Small intestine (tissue), 7 donors: Measurements from ENCODE around the gene SDK2. TPM values are rescaled to one million over a fixed set of nuclear protein-coding genes. Genes with fewer than 3 reads are reported as not detected.

Source experiments
- DNase-seq, 2 donors: peaks; one replicate each; pipeline versions ENCODE4 v3.0.0 to v3.0.0-alpha.2; 2013
- FAIRE-seq: peaks from 2 replicates; lab custom pipeline; 2012; peaks lifted over from hg19 to GRCh38; lab: Jason Lieb, UNC
- H3K27ac ChIP-seq, 3 donors: one replicate each; pipeline ENCODE4 v1.5.1; 2013; ENCODE audit warnings: low read length in 2 of 3, mild to moderate bottlenecking in 2 of 3, control low read depth in 1 of 3, inconsistent platforms in 1 of 3, low read depth in 1 of 3, moderate library complexity in 1 of 3
- H3K27me3 ChIP-seq, 3 donors: one replicate each; pipeline ENCODE4 v1.6.1; 2013; ENCODE audit warnings: low read length in 3 of 3, inconsistent platforms in 1 of 3; ENCODE audit not compliant: control insufficient read depth in 3 of 3, insufficient read depth in 3 of 3
- H3K36me3 ChIP-seq, 3 donors: one replicate each; pipeline ENCODE4 v1.6.1; 2013; ENCODE audit warnings: low read length in 3 of 3, inconsistent platforms in 1 of 3, low read depth in 1 of 3, mild to moderate bottlenecking in 1 of 3, moderate library complexity in 1 of 3; ENCODE audit not compliant: control insufficient read depth in 3 of 3, insufficient read depth in 2 of 3
- H3K4me1 ChIP-seq, 3 donors: one replicate each; pipeline ENCODE4 v1.6.1; 2013; ENCODE audit warnings: low read length in 2 of 3, inconsistent platforms in 1 of 3, low read depth in 1 of 3, mild to moderate bottlenecking in 1 of 3, moderate library complexity in 1 of 3; ENCODE audit not compliant: control insufficient read depth in 3 of 3, insufficient read depth in 2 of 3
- H3K4me3 ChIP-seq, 3 donors: one replicate each; pipeline ENCODE4 v1.5.1; 2013; ENCODE audit warnings: low read length in 3 of 3, control low read depth in 1 of 3, inconsistent platforms in 1 of 3, low read depth in 1 of 3, mild to moderate bottlenecking in 1 of 3, moderate library complexity in 1 of 3
- H3K9me3 ChIP-seq, 2 donors: one replicate each; pipeline ENCODE4 v1.6.1; 2013; ENCODE audit warnings: low read depth in 1 of 2, low read length in 1 of 2; ENCODE audit not compliant: control insufficient read depth in 2 of 2, insufficient read depth in 1 of 2
- WGBS, 3 donors: extraction: QIAGEN DNeasy Blood & Tissue Kit; methylation state at CpG; one replicate each; pipeline ENCODE4 v1.1.7; 2013; 5-methylcytosine and 5-hydroxymethylcytosine counted together
- polyA plus RNA-seq, 4 donors: library from polyadenylated mRNA; stranded (reverse) in 3 of 4; unstranded in 1 of 4; fragments of 200-250 nt in 3 of 4; fragments of 120-200 nt in 1 of 4; gene quantifications; one replicate each; pipeline versions ENCODE4 v1.2.1 to v1.2.3, GENCODE V29; 2013
- donor health status: healthy with polysubstance abuse.
- donor health status: control.
- donor health status: control.
- donor health status: Bipolar disorder and iron deficiency.
- donor health status: healthy.

Gene SDK2
- polyA plus RNA-seq, 4 donors = under 0.01 to 1.1 (median 0.10) TPM

DNA sequence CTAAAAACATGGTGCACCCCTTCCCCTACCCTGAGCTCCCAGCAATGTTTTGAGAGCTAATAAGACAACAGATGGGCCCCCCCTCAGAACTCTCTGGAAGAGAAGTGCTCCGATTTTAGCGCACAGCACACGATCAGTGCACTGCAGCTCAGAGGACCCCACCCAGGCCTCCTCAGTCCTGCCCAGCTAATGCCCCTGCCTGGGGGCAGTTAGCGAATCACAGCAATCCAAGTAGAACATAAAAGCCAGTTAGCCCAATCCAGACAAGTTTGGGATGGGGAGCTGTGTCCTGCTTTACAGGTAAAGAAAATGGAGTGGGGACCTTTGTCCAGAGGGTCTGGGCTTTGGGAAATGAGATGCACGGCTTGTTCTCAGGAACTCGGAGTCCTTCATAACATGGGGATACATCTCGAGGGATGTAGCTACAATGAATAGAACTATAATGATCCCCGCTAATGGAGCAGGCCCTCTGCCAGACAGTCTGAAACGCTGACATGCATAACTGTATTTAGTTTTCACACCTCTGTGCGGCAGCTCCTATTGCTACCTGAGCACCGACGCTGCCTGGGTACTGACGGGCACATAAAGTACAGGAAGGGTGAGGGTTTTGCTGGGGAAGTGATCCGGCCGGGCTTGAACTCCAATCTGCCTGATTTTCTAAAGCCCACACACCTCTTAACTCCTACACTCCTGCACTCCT, 302.7 kb downstream of the SDK2 start:
- WGBS, 3 donors = 46 to 59% (median 53%) methylated on average over 15 of the region's 15 CpGs
- FAIRE-seq = no peak
- peak in 1 of 2 donors; percentile 12 for DNase-seq
- Histone ChIP-seq H3K36me3 (peaks cover 0 to 2% (median 0%) of the 10 kb centered on the region in 3 donors), H3K27me3 (peaks cover 0 to 4% (median 0%) of the 10 kb centered on the region in 3 donors), H3K4me1 (peaks cover 0 to 16% (median 6%) of the 10 kb centered on the region in 3 donors), H3K4me3 (no peak overlapping the region), H3K9me3 (no peaks in the 10 kb centered on the region), H3K27ac (peak overlapping the region in 1 of 3 donors; percentile 1)

- 21 to 42% (median 33%) methylated on average over 7 of the region's 7 CpGs for WGBS, 3 donors
- Histone ChIP-seq H3K27me3 (peaks cover 0 to 4% (median 0%) of the 10 kb centered on the region in 3 donors), H3K4me3 (no peak overlapping the region), H3K36me3 (peaks cover 0 to 2% (median 0%) of the 10 kb centered on the region in 3 donors), H3K9me3 (no peaks in the 10 kb centered on the region), H3K4me1 (peaks cover 0 to 16% (median 6%) of the 10 kb centered on the region in 3 donors), H3K27ac (peak overlapping the region in 1 of 3 donors; percentile 67)
- DNase-seq (peak; percentile 65 to 86), FAIRE-seq (no peak)
Observed at GRCh38 chr17:73340093-73340596, 304.1 kb downstream of the SDK2 start.

DNA sequence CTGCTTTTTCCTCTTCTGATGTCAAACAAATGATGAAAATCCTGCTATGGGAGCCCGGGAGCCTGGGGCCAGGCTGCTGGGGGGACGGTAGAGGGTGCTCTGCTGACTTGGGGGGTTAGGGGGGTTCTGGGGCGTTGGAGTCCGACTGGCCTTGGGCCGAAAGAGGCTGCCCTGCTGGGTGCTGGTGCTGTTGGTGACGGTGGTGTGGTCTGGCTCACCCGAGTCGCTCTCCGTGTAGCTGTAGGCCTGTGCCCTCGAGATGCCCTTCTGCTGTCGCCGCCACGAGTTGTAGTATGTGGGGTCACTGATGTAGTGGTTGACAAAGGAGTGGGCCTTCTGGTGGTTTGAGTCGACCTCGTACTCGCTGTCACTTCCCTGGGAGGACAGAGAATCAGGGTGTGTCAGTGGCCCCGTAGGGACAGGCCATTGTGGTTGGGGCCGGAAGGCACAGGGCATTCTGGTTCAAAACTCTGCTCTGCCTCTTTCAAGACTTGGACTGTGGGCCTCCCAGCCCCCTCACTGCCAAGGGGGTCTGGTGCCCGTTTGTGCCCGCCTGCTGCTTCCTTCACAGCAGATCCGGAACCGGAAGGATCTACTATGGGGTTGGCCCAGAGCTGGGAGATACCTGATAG, 305.6 kb downstream of the SDK2 start:
- Histone ChIP-seq H3K36me3 (peaks cover 0 to 2% (median 0%) of the 10 kb centered on the region in 3 donors), H3K4me3 (no peak overlapping the region), H3K4me1 (peaks cover 0 to 16% (median 6%) of the 10 kb centered on the region in 3 donors), H3K27ac (peak overlapping the region in 2 of 3 donors; percentile 38), H3K27me3 (peaks cover 0 to 4% (median 0%) of the 10 kb centered on the region in 3 donors), H3K9me3 (no peaks in the 10 kb centered on the region)
- DNase-seq (no peak), FAIRE-seq (no peak)
- 83 to 90% (median 83%) methylated on average over 22 of the region's 22 CpGs for WGBS, 3 donors

- H3K4me3 ChIP-seq = no peak overlapping the region
Observed at GRCh38 chr17:73338050-73338521, 306.2 kb downstream of the SDK2 start.

DNA sequence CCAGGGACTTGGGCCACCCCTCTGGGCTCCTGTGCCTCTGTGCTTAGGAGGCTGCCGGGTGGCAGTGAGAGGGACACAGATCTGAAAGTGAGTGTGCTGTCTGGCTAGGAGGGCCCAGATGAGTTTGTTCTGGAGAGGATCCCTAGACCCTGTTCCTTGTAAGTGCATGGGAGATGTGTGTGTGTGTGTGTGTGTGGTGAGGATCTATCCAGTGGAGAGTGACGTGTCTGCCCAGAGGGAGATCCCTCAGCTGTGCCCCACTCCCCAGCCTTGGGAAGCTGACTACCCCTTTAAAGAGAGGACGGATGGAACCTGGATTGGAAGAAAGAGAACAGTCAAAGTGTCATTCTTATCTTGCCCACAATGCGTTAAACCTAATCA, 306.9 kb downstream of the SDK2 start:
- Histone ChIP-seq H3K4me1 (peaks cover 0 to 9% (median 6%) of the 10 kb centered on the region in 3 donors), H3K4me3 (no peak overlapping the region), H3K9me3 (no peaks in the 10 kb centered on the region), H3K36me3 (peaks cover 0 to 2% (median 0%) of the 10 kb centered on the region in 3 donors), H3K27me3 (no peaks in the 10 kb centered on the region), H3K27ac (no peak overlapping the region)
- WGBS, 3 donors = 59 to 73% (median 69%) methylated on average over 4 of the region's 4 CpGs
- DNase-seq (no peak), FAIRE-seq (no peak)

More at GRCh38 chr17:73338050-73338521, 306.2 kb downstream of the SDK2 start:
- peak overlapping the region in 2 of 3 donors; percentile 13 to 38 for H3K27ac ChIP-seq
- FAIRE-seq = no peak
- peaks cover 0 to 2% (median 0%) of the 10 kb centered on the region in 3 donors for H3K36me3 ChIP-seq
- peaks cover 0 to 15% (median 6%) of the 10 kb centered on the region in 3 donors for H3K4me1 ChIP-seq
- no peaks in the 10 kb centered on the region for H3K9me3 ChIP-seq
- no peak for DNase-seq
- 69 to 77% (median 76%) methylated on average over 8 to 13 of the region's 13 CpGs for WGBS, 3 donors
- H3K27me3 ChIP-seq = peaks cover 0 to 3% (median 0%) of the 10 kb centered on the region in 3 donors

DNA sequence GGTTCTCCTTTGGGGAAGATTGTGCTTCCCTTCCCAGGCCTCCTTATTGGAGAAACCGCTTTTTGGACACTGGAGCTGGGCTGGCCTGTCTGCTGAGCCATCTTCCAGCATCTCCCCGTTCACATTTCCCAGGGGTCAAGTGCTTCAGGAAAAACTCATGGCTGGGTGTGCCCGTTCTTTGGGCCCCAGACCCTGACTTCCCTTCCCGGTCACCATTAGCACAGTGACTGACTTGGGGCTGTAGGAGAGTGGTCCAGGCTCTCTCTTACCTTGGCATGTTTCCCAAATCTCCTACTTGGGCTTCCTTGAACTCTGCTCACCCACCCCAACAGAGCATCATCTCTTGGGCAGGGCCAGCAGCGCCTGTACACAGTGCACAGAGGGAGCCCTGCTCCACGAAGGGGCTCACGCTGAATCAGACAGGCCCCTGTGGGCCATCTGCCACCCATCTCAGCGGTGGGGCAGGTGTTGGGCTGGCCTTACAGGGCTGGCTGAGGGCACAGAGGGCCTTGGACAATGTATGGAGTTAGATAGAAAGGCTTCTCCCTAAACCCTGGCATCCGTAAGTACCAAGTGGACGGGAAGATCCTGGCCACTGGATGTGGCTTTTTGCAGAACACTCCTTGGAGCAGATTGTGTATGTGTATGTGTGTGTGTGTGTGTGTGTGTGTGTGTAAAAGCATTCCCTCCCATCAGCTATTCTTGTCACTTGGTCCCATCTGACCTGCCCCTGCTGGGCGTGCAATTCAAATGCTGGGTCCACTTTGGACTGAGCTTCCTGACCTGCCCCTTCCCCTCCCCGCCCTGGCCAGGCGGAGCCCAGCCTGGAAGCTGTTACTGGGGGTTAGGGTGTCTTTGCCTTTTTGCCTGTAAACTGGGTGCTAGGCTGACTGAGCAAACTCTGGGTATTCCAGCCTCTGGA, 307.6 kb downstream of the SDK2 start:
- Histone ChIP-seq H3K9me3 (no peaks in the 10 kb centered on the region), H3K4me1 (peaks cover 0 to 6% (median 3%) of the 10 kb centered on the region in 3 donors), H3K27ac (no peak overlapping the region), H3K27me3 (no peaks in the 10 kb centered on the region), H3K4me3 (no peak overlapping the region), H3K36me3 (peaks cover 0 to 2% (median 0%) of the 10 kb centered on the region in 3 donors)
- no peak for FAIRE-seq
- DNase-seq = no peak
- 73 to 83% (median 82%) methylated on average over 13 of the region's 13 CpGs for WGBS, 3 donors

GRCh38 chr17:73335591-73336407, 308.4 kb downstream of the SDK2 start:
- no peak overlapping the region for H3K4me3 ChIP-seq
- peaks cover 0 to 2% (median 0%) of the 10 kb centered on the region in 3 donors for H3K36me3 ChIP-seq
- peak; percentile 30 to 57 for DNase-seq
- peak overlapping the region in 1 of 3 donors; percentile 13 for H3K27ac ChIP-seq
- no peaks in the 10 kb centered on the region for H3K27me3 ChIP-seq
- FAIRE-seq = no peak
- WGBS, 3 donors = 22 to 66% (median 52%) methylated on average over 12 of the region's 12 CpGs
- H3K4me1 ChIP-seq = peaks cover 0 to 6% (median 3%) of the 10 kb centered on the region in 3 donors
- H3K9me3 ChIP-seq = no peaks in the 10 kb centered on the region
